Muscle of leg (tissue), 11 donors: ENCODE data around the gene TMEM45B. TPM values are rescaled to one million over a fixed set of nuclear protein-coding genes. Genes with fewer than 3 reads are reported as not detected.
"Not testable (repeated sequence)": the region's sequence is repeated elsewhere in the genome, so short reads cannot be mapped to it uniquely, and the experiment has no call there.

Experiments used
- DNase-seq: peaks from one replicate; pipeline ENCODE4 v3.0.0; 2013
- H3K27ac ChIP-seq: one replicate; pipeline ENCODE4 v1.5.1; 2013; ENCODE audit warnings: mild to moderate bottlenecking, low read length, control low read depth
- H3K27me3 ChIP-seq: one replicate; pipeline ENCODE4 v1.6.1; 2013; ENCODE audit warnings: low read length; ENCODE audit not compliant: control insufficient read depth, insufficient read depth
- H3K36me3 ChIP-seq: one replicate; pipeline ENCODE4 v1.6.1; 2013; ENCODE audit warnings: low read length; ENCODE audit not compliant: control insufficient read depth, insufficient read depth
- H3K4me1 ChIP-seq: one replicate; pipeline ENCODE4 v1.6.1; 2013; ENCODE audit warnings: low read length; ENCODE audit not compliant: control insufficient read depth, insufficient read depth
- H3K4me3 ChIP-seq: one replicate; pipeline ENCODE4 v1.5.1; 2013; ENCODE audit warnings: low read length, control low read depth
- H3K9me3 ChIP-seq: replicated peaks from 2 replicates; pipeline ENCODE4 v1.6.1; 2013; ENCODE audit warnings: low read depth, low read length; ENCODE audit not compliant: control insufficient read depth
- WGBS: methylation state at CpG from one replicate; pipeline ENCODE4 v1.1.5; 2013; ENCODE audit warnings: missing lambda C conversion rate; ENCODE audit not compliant: insufficient coverage; 5-methylcytosine and 5-hydroxymethylcytosine counted together
- polyA plus RNA-seq, 8 donors: library from polyadenylated mRNA; unstranded; fragments of 120-200 nt; gene quantifications; one replicate each; pipeline versions ENCODE4 v1.2.1 to v1.2.3, GENCODE V29; 2013; ENCODE audit warnings: inconsistent platforms in 1 of 8, low replicate concordance in 1 of 8; ENCODE audit not compliant: insufficient read length in 8 of 8, insufficient read depth in 1 of 8
- total RNA-seq: library from RNA; stranded (reverse); fragments of 120-200 nt; gene quantifications from one replicate; pipeline ENCODE4 v1.2.4, GENCODE V29; 2013

Gene TMEM45B
- total and polyA plus RNA-seq, 9 donors = 0.04 to 9.5 (median 0.24) TPM

- no peaks in the 10 kb centered on the region for H3K9me3 ChIP-seq
- WGBS = 59% methylated on average over 2 of the region's 4 CpGs
- H3K27ac ChIP-seq = no peak overlapping the region
- DNase-seq = no peak
- H3K27me3 ChIP-seq = no peaks in the 10 kb centered on the region
- H3K4me1 ChIP-seq = no peaks in the 10 kb centered on the region
- no peaks in the 10 kb centered on the region for H3K36me3 ChIP-seq
- no peak overlapping the region for H3K4me3 ChIP-seq
These were observed 12.1 kb upstream of the TMEM45B start for GRCh38 chr11:129803533-129803932.

GRCh38 chr11:129804012-129804411, 11.6 kb upstream of the TMEM45B start:
- 86% methylated on average over 3 of the region's 3 CpGs for WGBS
- H3K27me3 ChIP-seq = no peaks in the 10 kb centered on the region
- no peaks in the 10 kb centered on the region for H3K9me3 ChIP-seq
- no peaks in the 10 kb centered on the region for H3K36me3 ChIP-seq
- no peak for DNase-seq
- no peaks in the 10 kb centered on the region for H3K4me1 ChIP-seq
- no peak overlapping the region for H3K27ac ChIP-seq
- H3K4me3 ChIP-seq = no peak overlapping the region

GRCh38 chr11:129808241-129808640, 7.4 kb upstream of the TMEM45B start:
- not testable (repeated sequence) for DNase-seq, H3K36me3 ChIP-seq, H3K4me3 ChIP-seq, H3K27ac ChIP-seq, H3K4me1 ChIP-seq, H3K27me3 ChIP-seq, H3K9me3 ChIP-seq
- WGBS = no CpG with 5 or more reads among the region's 2 CpGs

GRCh38 chr11:129813231-129813791, 2.3 kb upstream of the TMEM45B start:
- WGBS = 85% methylated on average over 9 of the region's 12 CpGs
- DNase-seq = no peak
- Histone ChIP-seq H3K4me3 (no peak overlapping the region), H3K27ac (no peak overlapping the region), H3K36me3 (no peaks in the 10 kb centered on the region), H3K9me3 (no peaks in the 10 kb centered on the region), H3K4me1 (peaks cover 6% of the 10 kb centered on the region), H3K27me3 (peaks cover 26% of the 10 kb centered on the region)

GRCh38 chr11:129814244-129815014, 1.2 kb upstream of the TMEM45B start:
- 83% methylated on average over 19 of the region's 24 CpGs for WGBS
- Histone ChIP-seq H3K4me3 (no peak overlapping the region), H3K4me1 (peaks cover 6% of the 10 kb centered on the region), H3K36me3 (no peaks in the 10 kb centered on the region), H3K27me3 (peaks cover 29% of the 10 kb centered on the region), H3K9me3 (no peaks in the 10 kb centered on the region), H3K27ac (no peak overlapping the region)
- no peak for DNase-seq

GRCh38 chr11:129817534-129818051, 1.9 kb downstream of the TMEM45B start:
- peaks cover 6% of the 10 kb centered on the region for H3K4me1 ChIP-seq
- peaks cover 29% of the 10 kb centered on the region for H3K27me3 ChIP-seq
- DNase-seq = no peak
- no peak overlapping the region for H3K4me3 ChIP-seq
- no peaks in the 10 kb centered on the region for H3K9me3 ChIP-seq
- no peak overlapping the region for H3K27ac ChIP-seq
- no peaks in the 10 kb centered on the region for H3K36me3 ChIP-seq
- no CpG with 5 or more reads among the region's 1 CpG for WGBS

GRCh38 chr11:129818236-129818635, 2.6 kb downstream of the TMEM45B start:
- H3K4me3 ChIP-seq, H3K4me1 ChIP-seq, H3K9me3 ChIP-seq, H3K27ac ChIP-seq, H3K36me3 ChIP-seq, DNase-seq: not testable (repeated sequence)
- peaks cover 29% of the 10 kb centered on the region for H3K27me3 ChIP-seq
- no CpG with 5 or more reads among the region's 3 CpGs for WGBS

GRCh38 chr11:129819237-129819636, 3.6 kb downstream of the TMEM45B start:
- no peak for DNase-seq
- Histone ChIP-seq H3K4me1 (peaks cover 6% of the 10 kb centered on the region), H3K9me3 (no peaks in the 10 kb centered on the region), H3K4me3 (no peak overlapping the region), H3K27me3 (peaks cover 26% of the 10 kb centered on the region), H3K27ac (no peak overlapping the region), H3K36me3 (no peaks in the 10 kb centered on the region)
- WGBS = 83% methylated on average over 6 of the region's 9 CpGs

GRCh38 chr11:129820228-129820627, 4.6 kb downstream of the TMEM45B start:
- peaks cover 19% of the 10 kb centered on the region for H3K27me3 ChIP-seq
- 88% methylated on average over 2 of the region's 6 CpGs for WGBS
- H3K27ac ChIP-seq, H3K36me3 ChIP-seq, H3K4me1 ChIP-seq, H3K4me3 ChIP-seq, DNase-seq, H3K9me3 ChIP-seq: not testable (repeated sequence)

- H3K4me1 ChIP-seq, H3K27ac ChIP-seq, DNase-seq, H3K36me3 ChIP-seq, H3K4me3 ChIP-seq, H3K27me3 ChIP-seq, H3K9me3 ChIP-seq: not testable (repeated sequence)
- WGBS = 59% methylated on average over 3 of the region's 4 CpGs
These were observed 7.6 kb downstream of the TMEM45B start for GRCh38 chr11:129823281-129823680.
